Lung (tissue), 12 donors: ENCODE results near the gene FAM184B. TPM values are rescaled to one million over a fixed set of nuclear protein-coding genes. Genes with fewer than 3 reads are reported as not detected.

ENCODE experiments used
- ATAC-seq: fragments of 200-7000 bp; cut with Tn5 transposase; one replicate; pipeline ENCODE4 v1.9.1; 2020; ENCODE audit warnings: moderate number of reproducible peaks; ENCODE audit not compliant: insufficient read depth, low FRiP score
- DNase-seq, 3 donors: peaks; one replicate each; pipeline ENCODE4 v3.0.0-alpha.2; 2013 to 2017
- H3K27ac ChIP-seq, 2 donors: one replicate each; pipeline ENCODE4 v1.5.1; 2013; ENCODE audit warnings: mild to moderate bottlenecking in 2 of 2, moderate library complexity in 2 of 2, control low read depth in 1 of 2, inconsistent platforms in 1 of 2, low read depth in 1 of 2, low read length in 1 of 2
- H3K27me3 ChIP-seq, 3 donors: one replicate each; pipeline ENCODE4 v1.5.1; 2013; ENCODE audit warnings: low read length in 2 of 3; ENCODE audit not compliant: control insufficient read depth in 3 of 3, insufficient read depth in 3 of 3
- H3K36me3 ChIP-seq, 4 donors: one replicate each; pipeline ENCODE4 v1.5.1; 2013; ENCODE audit warnings: low read length in 4 of 4, mild to moderate bottlenecking in 1 of 4, moderate library complexity in 1 of 4; ENCODE audit not compliant: control insufficient read depth in 4 of 4, insufficient read depth in 4 of 4
- H3K4me1 ChIP-seq, 5 donors: one replicate each; pipeline ENCODE4 v1.5.1; 2013; ENCODE audit warnings: low read length in 5 of 5, mild to moderate bottlenecking in 2 of 5, moderate library complexity in 1 of 5; ENCODE audit not compliant: control insufficient read depth in 5 of 5, insufficient read depth in 5 of 5
- H3K4me3 ChIP-seq: one replicate; pipeline ENCODE4 v1.5.1; 2013; ENCODE audit warnings: mild to moderate bottlenecking, control low read depth, moderate library complexity
- H3K9ac ChIP-seq, 2 donors: one replicate each; pipeline ENCODE4 v1.5.1; 2013; ENCODE audit warnings: low read length in 2 of 2, control low read depth in 1 of 2; ENCODE audit not compliant: insufficient read depth in 1 of 2
- H3K9me3 ChIP-seq, 4 donors: one replicate each; pipeline ENCODE4 v1.5.1; 2013; ENCODE audit warnings: low read length in 3 of 4, mild to moderate bottlenecking in 1 of 4, moderate library complexity in 1 of 4; ENCODE audit not compliant: control insufficient read depth in 4 of 4, insufficient read depth in 3 of 4
- CTCF ChIP-seq: IDR thresholded peaks from 2 replicates; pipeline ENCODE4 v1.5.1; 2012; ENCODE audit warnings: mild to moderate bottlenecking; ENCODE audit errors: control extremely low read depth, extremely low read depth
- WGBS, 2 donors: extraction: QIAGEN DNeasy Blood & Tissue Kit; methylation state at CpG; one replicate each; pipeline ENCODE4 v1.1.7; 2013; 5-methylcytosine and 5-hydroxymethylcytosine counted together
- polyA plus RNA-seq, 2 donors: library from polyadenylated mRNA; stranded (reverse); fragments of 200-250 nt; gene quantifications; one replicate each; pipeline ENCODE4 v1.2.1, GENCODE V29; 2013
- total RNA-seq, 2 donors: library from RNA; depleted of rRNA in 1 of 2; stranded (reverse); fragments of >200 nt in 1 of 2; gene quantifications; one replicate each; pipeline ENCODE4 v1.2.1, GENCODE V29; 2014 to 2021
- donor health status: control.
- donor health status: control.
- donor health status: Bipolar disorder and iron deficiency.
- donor health status: healthy.
- donor health status: DM: yes; HTN: yes; CAD: no.

Gene FAM184B
- total and polyA plus RNA-seq, 4 donors: 0.06 to 0.18 (median 0.09) TPM

GRCh38 chr4:17587094-17587822 is 194.2 kb downstream of the FAM184B start:
- TF ChIP-seq CTCF: no peak
- Histone ChIP-seq H3K9ac (no peak overlapping the region), H3K4me1 (peaks cover 0 to 3% (median 0%) of the 10 kb centered on the region in 5 donors), H3K27me3 (no peaks in the 10 kb centered on the region), H3K36me3 (peaks cover 23 to 51% (median 37%) of the 10 kb centered on the region in 4 donors), H3K9me3 (no peaks in the 10 kb centered on the region), H3K27ac (no peak overlapping the region), H3K4me3 (no peak overlapping the region)
- WGBS, 2 donors: 91 to 95% methylated on average over 9 of the region's 9 CpGs
- DNase-seq (no peak), ATAC-seq (no peak)

- peaks cover 24 to 40% (median 38%) of the 10 kb centered on the region in 4 donors for H3K36me3 ChIP-seq
- H3K9me3 ChIP-seq: no peaks in the 10 kb centered on the region
- TF ChIP-seq CTCF: no peak
- no peak for ATAC-seq
- 87 to 92% methylated on average over 10 of the region's 10 CpGs for WGBS, 2 donors
- H3K27ac ChIP-seq: no peak overlapping the region
- no peaks in the 10 kb centered on the region for H3K27me3 ChIP-seq
- H3K9ac ChIP-seq: no peak overlapping the region
- H3K4me3 ChIP-seq: no peak overlapping the region
- H3K4me1 ChIP-seq: peaks cover 0 to 3% (median 0%) of the 10 kb centered on the region in 5 donors
- DNase-seq: no peak
Measured at GRCh38 chr4:17584521-17585213, 196.8 kb downstream of the FAM184B start.

- Histone ChIP-seq H3K36me3 (peaks cover 24 to 37% (median 33%) of the 10 kb centered on the region in 4 donors), H3K27ac (no peak overlapping the region), H3K4me1 (peaks cover 0 to 5% (median 0%) of the 10 kb centered on the region in 5 donors), H3K27me3 (no peaks in the 10 kb centered on the region), H3K9ac (no peak overlapping the region), H3K4me3 (no peak overlapping the region), H3K9me3 (no peaks in the 10 kb centered on the region)
- no peak for DNase-seq
- TF ChIP-seq CTCF: no peak
- WGBS, 2 donors: 92 to 95% methylated on average over 4 of the region's 4 CpGs
- no peak for ATAC-seq
Measured at GRCh38 chr4:17583941-17584340, 197.5 kb downstream of the FAM184B start.
